ENCODE results near the gene TRPV5.

The TRPV5 gene

GRCh38 chr7:142868188-142868985 is 65.2 kb downstream of the TRPV5 start:
- no peak for DNase-seq

- DNase-seq = no peak
Observed at GRCh38 chr7:142867398-142868187, 66.0 kb downstream of the TRPV5 start.

DNA sequence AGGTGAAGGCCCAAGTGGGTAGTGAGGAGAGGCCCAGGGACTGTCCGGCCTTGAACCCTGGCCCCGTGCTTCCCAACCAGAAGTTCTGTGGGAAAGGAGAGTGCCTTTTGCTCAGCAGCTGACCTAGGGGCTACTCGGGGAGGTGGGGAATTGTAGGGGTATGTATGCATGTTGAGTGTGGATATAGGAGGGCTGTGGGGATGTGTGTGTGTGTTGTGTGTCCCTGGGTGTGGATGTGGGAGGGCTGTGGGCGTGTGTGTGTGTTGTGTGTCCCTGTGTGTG is 66.5 kb downstream of the TRPV5 start:
- no peak for DNase-seq

DNA sequence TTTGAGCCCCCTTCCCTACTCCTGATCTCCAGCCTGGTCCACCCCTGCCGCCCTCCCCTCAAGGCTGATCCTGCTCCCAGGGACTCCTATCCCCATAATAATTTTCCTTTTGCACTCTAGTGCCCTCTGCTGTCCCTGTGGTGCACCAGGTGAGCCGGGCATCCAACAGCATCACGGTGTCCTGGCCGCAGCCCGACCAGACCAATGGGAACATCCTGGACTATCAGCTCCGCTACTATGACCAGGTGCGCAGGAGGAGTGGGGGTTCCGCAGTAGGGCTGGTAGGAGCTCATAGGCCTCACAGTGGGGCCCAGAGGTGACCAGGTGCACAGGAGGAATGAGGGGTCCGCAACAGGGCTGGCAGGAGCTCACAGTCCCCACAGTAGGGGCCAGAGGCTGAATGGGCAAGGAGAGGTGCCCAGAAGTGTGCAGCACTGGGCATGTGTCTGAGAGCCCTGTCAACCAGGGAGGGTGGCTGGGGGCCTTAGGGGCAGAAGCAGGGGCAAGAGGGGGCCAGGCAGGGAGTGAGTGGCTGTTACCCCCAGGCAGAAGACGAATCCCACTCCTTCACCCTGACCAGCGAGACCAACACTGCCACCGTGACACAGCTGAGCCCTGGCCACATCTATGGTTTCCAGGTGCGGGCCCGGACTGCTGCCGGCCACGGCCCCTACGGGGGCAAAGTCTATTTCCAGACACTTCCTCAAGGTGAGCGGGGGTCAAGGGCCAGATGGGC is 67.0 kb downstream of the TRPV5 start:
- DNase-seq = peak; percentile 20

GRCh38 chr7:142865766-142866165 is 67.8 kb downstream of the TRPV5 start:
- DNase-seq = no peak

DNA sequence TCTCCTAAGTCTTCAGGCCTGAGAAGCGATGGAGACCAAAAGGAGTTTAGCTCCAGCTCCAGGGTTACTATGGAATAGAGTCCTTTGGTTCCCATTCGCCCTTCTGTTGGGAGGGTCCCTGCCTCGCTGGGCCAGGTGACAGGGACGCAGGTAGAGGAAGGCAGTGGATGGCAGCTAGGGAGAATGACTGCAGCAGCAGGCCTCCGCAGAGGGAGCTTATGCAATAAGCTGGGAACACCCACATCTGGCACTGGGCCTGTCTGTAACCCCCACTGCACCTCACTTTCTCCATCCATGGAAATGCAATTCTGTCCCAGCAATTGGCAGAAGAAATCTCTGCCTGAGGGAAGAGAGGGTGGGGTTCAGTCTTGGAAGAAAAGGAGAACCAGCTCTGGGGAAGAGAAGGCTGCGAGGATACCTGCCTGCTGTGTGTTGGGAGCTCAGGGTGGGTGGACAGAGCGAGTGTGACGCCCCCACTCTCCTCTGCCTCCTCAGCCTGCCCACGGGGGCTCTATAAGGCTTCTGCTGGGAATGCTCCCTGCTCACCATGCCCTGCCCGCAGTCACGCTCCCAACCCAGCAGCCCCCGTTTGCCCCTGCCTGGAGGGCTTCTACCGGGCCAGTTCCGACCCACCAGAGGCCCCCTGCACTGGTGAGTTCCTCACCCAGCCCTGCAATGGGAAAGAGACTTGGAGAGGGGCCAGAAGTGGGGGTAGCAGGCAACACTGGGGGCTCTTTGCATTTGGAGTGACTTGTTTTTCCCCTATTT is 68.4 kb downstream of the TRPV5 start:
- no peak for DNase-seq

DNA sequence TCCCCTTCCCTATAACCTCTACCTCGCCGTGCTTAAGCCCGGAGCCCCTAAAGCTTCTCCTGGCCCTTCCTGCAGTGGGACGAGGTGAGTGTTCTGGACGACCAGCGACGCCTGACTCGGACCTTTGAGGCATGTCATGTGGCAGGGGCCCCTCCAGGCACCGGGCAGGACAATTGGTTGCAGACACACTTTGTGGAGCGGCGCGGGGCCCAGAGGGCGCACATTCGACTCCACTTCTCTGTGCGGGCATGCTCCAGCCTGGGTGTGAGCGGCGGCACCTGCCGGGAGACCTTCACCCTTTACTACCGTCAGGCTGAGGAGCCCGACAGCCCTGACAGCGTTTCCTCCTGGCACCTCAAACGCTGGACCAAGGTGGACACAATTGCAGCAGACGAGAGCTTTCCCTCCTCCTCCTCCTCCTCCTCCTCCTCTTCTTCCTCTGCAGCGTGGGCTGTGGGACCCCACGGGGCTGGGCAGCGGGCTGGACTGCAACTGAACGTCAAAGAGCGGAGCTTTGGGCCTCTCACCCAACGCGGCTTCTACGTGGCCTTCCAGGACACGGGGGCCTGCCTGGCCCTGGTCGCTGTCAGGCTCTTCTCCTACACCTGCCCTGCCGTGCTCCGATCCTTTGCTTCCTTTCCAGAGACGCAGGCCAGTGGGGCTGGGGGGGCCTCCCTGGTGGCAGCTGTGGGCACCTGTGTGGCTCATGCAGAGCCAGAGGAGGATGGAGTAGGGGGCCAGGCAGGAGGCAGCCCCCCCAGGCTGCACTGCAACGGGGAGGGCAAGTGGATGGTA is 69.5 kb downstream of the TRPV5 start:
- no peak for DNase-seq

- no peak for DNase-seq
Observed at GRCh38 chr7:142862786-142863400, 70.7 kb downstream of the TRPV5 start.

DNA sequence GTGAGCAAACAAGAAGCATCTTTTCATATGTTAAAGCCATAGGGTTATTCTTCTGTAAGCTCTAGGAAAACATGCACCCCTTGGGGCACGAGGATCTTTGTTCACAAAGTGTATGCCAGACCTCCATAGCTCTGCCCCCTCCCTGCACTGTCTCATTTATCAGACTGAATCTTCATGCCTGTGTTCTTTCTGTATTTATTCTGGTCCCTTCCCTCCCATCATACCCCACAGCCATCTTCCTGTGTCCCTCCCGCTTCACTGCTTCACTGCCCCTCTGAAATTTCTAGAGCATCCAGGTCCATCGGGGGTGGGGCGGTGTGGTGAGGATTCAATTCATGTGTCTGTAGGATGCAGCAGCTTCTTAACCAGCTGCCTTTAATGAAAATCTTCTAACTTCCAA is 71.2 kb downstream of the TRPV5 start:
- no peak for DNase-seq

- DNase-seq = no peak
Observed at GRCh38 chr7:142860968-142861367, 72.6 kb downstream of the TRPV5 start.

DNA sequence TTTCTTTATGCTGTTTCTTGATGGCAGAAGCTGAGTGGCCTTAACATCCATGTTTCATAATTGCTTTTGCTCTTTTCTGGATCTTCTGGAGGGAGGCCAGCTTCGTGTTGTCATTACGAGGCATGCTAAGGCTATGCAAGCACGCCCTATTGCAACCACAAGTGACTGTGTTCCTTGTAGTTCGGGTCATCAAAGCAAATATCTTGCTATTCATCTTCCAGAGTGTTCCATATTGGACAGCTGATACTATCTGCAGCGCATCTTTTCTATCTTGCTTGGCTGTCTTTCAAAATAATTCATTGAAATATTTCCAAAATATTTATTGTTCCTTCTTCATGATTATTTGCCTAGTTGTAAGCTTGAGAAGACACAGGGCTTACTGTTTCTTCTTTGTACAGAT is 73.7 kb downstream of the TRPV5 start:
- DNase-seq = no peak

- no peak for DNase-seq
Observed at GRCh38 chr7:142859411-142859810, 74.1 kb downstream of the TRPV5 start.
